DND-41 (cell line): ENCODE measurements around the gene PSMB10.

Experiments used
- ATAC-seq: fragments of 200-7000 bp; cut with Tn5 transposase; 3 replicates; pipeline ENCODE4 v1.9.1; 2021; ENCODE audit warnings: low read depth; ENCODE audit not compliant: insufficient read depth
- DNase-seq: peaks from one replicate; pipeline ENCODE4 v3.0.0-alpha.2; 2020
- H2AFZ ChIP-seq: 2 replicates; pipeline ENCODE4 v1.6.0; 2012; ENCODE audit warnings: low read depth, low read length
- H3K27ac ChIP-seq: 2 replicates; pipeline ENCODE4 v1.5.1; 2012; ENCODE audit warnings: low read length, inconsistent platforms
- H3K27me3 ChIP-seq: fragments of 200-600 bp; sonication (generic); 2 replicates; pipeline ENCODE4 v1.6.0; 2012; ENCODE audit warnings: low read length, mild to moderate bottlenecking, inconsistent platforms; ENCODE audit not compliant: insufficient read depth, poor library complexity
- H3K36me3 ChIP-seq: 2 replicates; pipeline ENCODE4 v1.5.1; 2012; ENCODE audit warnings: low read length, inconsistent platforms; ENCODE audit not compliant: insufficient read depth
- H3K4me1 ChIP-seq: 2 replicates; pipeline ENCODE4 v1.5.1; 2012; ENCODE audit warnings: mild to moderate bottlenecking, low read length; ENCODE audit not compliant: insufficient read depth
- H3K4me2 ChIP-seq: 2 replicates; pipeline ENCODE4 v1.6.0; 2012; ENCODE audit warnings: mild to moderate bottlenecking, moderate library complexity, low read length, inconsistent platforms; ENCODE audit not compliant: insufficient read depth
- H3K4me3 ChIP-seq, 2 experiments: fragments of 200-600 bp in 1 of 2; shearing (Covaris generic) in 1 of 2; 2 replicates each; pipeline ENCODE4 v1.5.1; 2012 to 2016; ENCODE audit warnings: inconsistent platforms in 2 of 2, low read length in 2 of 2, mild to moderate bottlenecking in 2 of 2, low read depth in 1 of 2, moderate library complexity in 1 of 2
- H3K79me2 ChIP-seq: 2 replicates; pipeline ENCODE4 v1.6.0; 2012; ENCODE audit warnings: low read length, inconsistent platforms; ENCODE audit not compliant: insufficient read depth
- H3K9ac ChIP-seq: 2 replicates; pipeline ENCODE4 v1.6.0; 2012; ENCODE audit warnings: low read depth, mild to moderate bottlenecking, inconsistent platforms, low read length, moderate library complexity
- H3K9me3 ChIP-seq: 2 replicates; pipeline ENCODE4 v1.5.1; 2012; ENCODE audit warnings: low read length, moderate library complexity, mild to moderate bottlenecking, inconsistent platforms; ENCODE audit not compliant: insufficient read depth, severe bottlenecking
- H4K20me1 ChIP-seq: 2 replicates; pipeline ENCODE4 v1.6.0; 2012; ENCODE audit warnings: low read length; ENCODE audit not compliant: insufficient read depth
- CTCF ChIP-seq: IDR thresholded peaks from 2 replicates; pipeline ENCODE4 v1.5.1; 2012; ENCODE audit warnings: borderline replicate concordance, low read length, moderate library complexity, mild to moderate bottlenecking; ENCODE audit not compliant: poor library complexity, severe bottlenecking; ENCODE audit errors: extremely low read depth
- EZH2 ChIP-seq: IDR thresholded peaks from 3 replicates; pipeline ENCODE4 v1.6.1; 2012; ENCODE audit warnings: borderline replicate concordance, low read depth, mild to moderate bottlenecking, moderate library complexity, low read length, inconsistent platforms; ENCODE audit not compliant: severe bottlenecking

Gene PSMB10

GRCh38 chr16:67968400-67969253 is 32.0 kb upstream of the PSMB10 start, which contains the start of gene SLC12A4:
TSS of gene SLC12A4 (minus strand) at chr16:67968637. CDS start at chr16:67968553, 84 bp downstream.
- Histone ChIP-seq H3K4me1 (peaks cover 26% of the 10 kb centered on the region), H3K4me2 (peak within 1 kb of the TSS; percentile 83), H4K20me1 (peaks cover 19% of the 10 kb centered on the region), H3K27ac (peak within 1 kb of the TSS; percentile 69), H3K36me3 (peaks cover 6% of the 10 kb centered on the region; the same call in 1 of the 2 replicates), H3K9me3 (no peaks in the 10 kb centered on the region), H3K4me3 (peak within 1 kb of the TSS; percentile 64 to 65), H3K9ac (peak within 1 kb of the TSS; percentile 81), H3K79me2 (peaks cover 13% of the 10 kb centered on the region; the same call in 1 of the 2 replicates), H2AFZ (peak within 1 kb of the TSS; percentile 82), H3K27me3 (no peaks in the 10 kb centered on the region)
- ATAC-seq (peak; percentile 94), DNase-seq (peak; percentile 94)
- TF ChIP-seq CTCF (no peak), EZH2 (no peak)

GRCh38 chr16:67967958-67968399 is 31.3 kb upstream of the PSMB10 start:
- DNase-seq (peak; percentile 38), ATAC-seq (peak; percentile 33)
- Histone ChIP-seq H3K79me2 (peaks cover 13% of the 10 kb centered on the region; the same call in 1 of the 2 replicates), H2AFZ (peak overlapping the region; percentile 82), H3K9me3 (no peaks in the 10 kb centered on the region), H3K4me3 (peak overlapping the region; percentile 64 to 65), H3K9ac (peak overlapping the region; percentile 81), H3K27me3 (no peaks in the 10 kb centered on the region), H3K4me1 (peaks cover 26% of the 10 kb centered on the region), H3K4me2 (peak overlapping the region; percentile 83), H3K36me3 (peaks cover 7% of the 10 kb centered on the region; the same call in 1 of the 2 replicates), H4K20me1 (peaks cover 19% of the 10 kb centered on the region), H3K27ac (peak overlapping the region; percentile 55)
- TF ChIP-seq CTCF: no peak
- TF ChIP-seq EZH2: no peak

GRCh38 chr16:67967183-67967957 is 30.7 kb upstream of the PSMB10 start:
- H3K4me3 ChIP-seq: peak overlapping the region; percentile 64 to 65
- peaks cover 13% of the 10 kb centered on the region; the same call in 1 of the 2 replicates for H3K79me2 ChIP-seq
- peaks cover 19% of the 10 kb centered on the region for H4K20me1 ChIP-seq
- peak overlapping the region; percentile 82 for H2AFZ ChIP-seq
- ATAC-seq (0 out of 3 replicates have a peak, but pooled peaks have one; percentile 0), DNase-seq (peak; percentile 32)
- H3K9me3 ChIP-seq: no peaks in the 10 kb centered on the region
- H3K27me3 ChIP-seq: no peaks in the 10 kb centered on the region
- no peak for TF ChIP-seq EZH2
- TF ChIP-seq CTCF: peak; percentile 38
- peak overlapping the region; percentile 83 for H3K4me2 ChIP-seq
- peaks cover 26% of the 10 kb centered on the region for H3K4me1 ChIP-seq
- peaks cover 13% of the 10 kb centered on the region; the same call in 1 of the 2 replicates for H3K36me3 ChIP-seq
- peak overlapping the region; percentile 55 for H3K27ac ChIP-seq
- H3K9ac ChIP-seq: peak overlapping the region; percentile 81
